ENCODE results near the gene CNTNAP5.

CNTNAP5 gene

GRCh38 chr2:124121760-124122275, 96.7 kb downstream of the CNTNAP5 start:
- ChIA-PET POLR2A (no interaction called here), CTCF (interaction anchor here (1.1 kb wide), 2 partner anchors 10 to 12 kb away, joined by 3 read pairs; no protein-coding TSS in a partner anchor)
- no peak for DNase-seq (ENCODE audit: extremely low spot score)
- TF ChIP-seq, protein P1, sequence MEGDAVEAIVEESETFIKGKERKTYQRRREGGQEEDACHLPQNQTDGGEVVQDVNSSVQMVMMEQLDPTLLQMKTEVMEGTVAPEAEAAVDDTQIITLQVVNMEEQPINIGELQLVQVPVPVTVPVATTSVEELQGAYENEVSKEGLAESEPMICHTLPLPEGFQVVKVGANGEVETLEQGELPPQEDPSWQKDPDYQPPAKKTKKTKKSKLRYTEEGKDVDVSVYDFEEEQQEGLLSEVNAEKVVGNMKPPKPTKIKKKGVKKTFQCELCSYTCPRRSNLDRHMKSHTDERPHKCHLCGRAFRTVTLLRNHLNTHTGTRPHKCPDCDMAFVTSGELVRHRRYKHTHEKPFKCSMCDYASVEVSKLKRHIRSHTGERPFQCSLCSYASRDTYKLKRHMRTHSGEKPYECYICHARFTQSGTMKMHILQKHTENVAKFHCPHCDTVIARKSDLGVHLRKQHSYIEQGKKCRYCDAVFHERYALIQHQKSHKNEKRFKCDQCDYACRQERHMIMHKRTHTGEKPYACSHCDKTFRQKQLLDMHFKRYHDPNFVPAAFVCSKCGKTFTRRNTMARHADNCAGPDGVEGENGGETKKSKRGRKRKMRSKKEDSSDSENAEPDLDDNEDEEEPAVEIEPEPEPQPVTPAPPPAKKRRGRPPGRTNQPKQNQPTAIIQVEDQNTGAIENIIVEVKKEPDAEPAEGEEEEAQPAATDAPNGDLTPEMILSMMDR (IDR thresholded peaks at IDR 0.05; ENCODE audit: control extremely low read depth, extremely low read depth, low read depth, missing control alignments): no peak

GRCh38 chr2:124122340-124122739, 97.3 kb downstream of the CNTNAP5 start:
- DNase-seq (ENCODE audit: extremely low spot score): no peak
- CTCF ChIA-PET: interaction anchor here (1.1 kb wide), 2 partner anchors 10 to 12 kb away, joined by 3 read pairs; no protein-coding TSS in a partner anchor
- POLR2A ChIA-PET: no interaction called here
- TF ChIP-seq, protein P1 (IDR thresholded peaks at IDR 0.05; ENCODE audit: control extremely low read depth, extremely low read depth, low read depth, missing control alignments): no peak

DNA sequence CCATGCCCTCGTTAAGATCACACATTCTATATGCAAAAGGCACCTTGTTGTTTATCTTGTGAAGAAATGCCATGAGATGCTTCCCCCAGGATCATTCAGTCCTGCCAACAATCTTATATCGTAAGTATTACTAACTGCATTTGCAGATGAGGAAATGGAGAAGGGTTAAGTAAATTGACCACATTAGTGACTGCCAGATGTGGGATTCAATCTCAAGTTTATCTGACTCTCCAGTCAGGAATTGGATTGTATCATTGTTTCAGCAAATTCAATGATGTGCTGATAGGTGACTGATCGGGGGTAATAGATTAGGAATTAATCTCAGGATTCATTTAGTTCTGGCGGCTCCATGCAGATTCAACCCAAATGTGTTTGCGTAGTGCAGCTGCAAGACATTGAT, 106.2 kb downstream of the CNTNAP5 start:
- ChIA-PET POLR2A (no interaction called here), CTCF (interaction anchor here (1.1 to 1.5 kb wide), 3 partner anchors 15 to 29 kb away, joined by 3 read pairs; no protein-coding TSS in a partner anchor)
- TF ChIP-seq, protein P1 (IDR thresholded peaks at IDR 0.05; ENCODE audit: control extremely low read depth, extremely low read depth, low read depth, missing control alignments): no peak
- DNase-seq (ENCODE audit: extremely low spot score): no peak

DNA sequence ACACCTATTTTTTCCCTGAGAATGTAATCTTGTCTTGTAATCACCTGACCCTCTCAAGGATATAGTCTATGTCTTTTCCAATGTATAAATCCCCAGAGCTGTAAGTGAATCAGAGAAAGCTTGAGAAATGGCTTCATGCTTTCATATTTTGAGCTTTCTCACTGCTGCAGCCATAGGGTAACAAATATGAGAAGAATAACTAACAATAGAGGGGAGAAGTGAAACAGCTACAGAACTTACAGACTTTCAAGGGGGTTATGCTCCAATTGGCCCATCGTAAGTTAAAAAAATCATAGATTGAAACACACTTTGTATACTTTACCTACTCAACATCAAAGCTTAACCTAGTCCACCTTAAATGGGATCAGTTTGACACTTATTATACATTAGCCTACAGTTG, 111.0 kb downstream of the CNTNAP5 start:
- ChIA-PET CTCF (no interaction called here), POLR2A (no interaction called here)
- no peak for DNase-seq (ENCODE audit: extremely low spot score)
- TF ChIP-seq, protein P1 (IDR thresholded peaks at IDR 0.05; ENCODE audit: control extremely low read depth, extremely low read depth, low read depth, missing control alignments): no peak

- CTCF ChIA-PET: no interaction called here
Measured at GRCh38 chr2:124138076-124138475, 113.0 kb downstream of the CNTNAP5 start.

DNA sequence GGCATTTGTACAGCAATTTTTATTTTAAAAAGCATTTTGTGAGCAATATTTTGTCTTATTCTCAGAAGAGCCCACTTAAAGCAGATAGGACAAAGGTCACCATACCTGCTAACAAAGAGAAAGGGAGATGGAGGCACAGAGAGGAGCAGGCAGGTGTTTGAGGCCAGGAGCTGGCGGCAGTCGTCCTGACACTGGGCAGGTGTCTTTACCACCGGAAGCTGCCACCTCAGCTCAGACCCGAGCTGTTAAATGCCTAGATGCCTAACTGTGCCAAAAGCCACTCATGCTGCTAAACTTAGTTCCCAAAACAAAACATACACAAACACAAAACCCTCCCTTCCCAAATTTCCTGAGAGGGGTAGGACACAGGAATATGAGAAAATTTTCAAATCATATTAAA, 120.9 kb downstream of the CNTNAP5 start:
- CTCF ChIA-PET: interaction anchor here (1.3 kb wide), 1 partner anchor 36 kb away, joined by 3 read pairs; no protein-coding TSS in a partner anchor

More at GRCh38 chr2:124138076-124138475, 113.0 kb downstream of the CNTNAP5 start:
- TF ChIP-seq, protein P1 (IDR thresholded peaks at IDR 0.05; ENCODE audit: control extremely low read depth, extremely low read depth, low read depth, missing control alignments): no peak
- DNase-seq (ENCODE audit: extremely low spot score): no peak
- POLR2A ChIA-PET: no interaction called here

More for the DNA sequence above, 120.9 kb downstream of the CNTNAP5 start:
- POLR2A ChIA-PET: no interaction called here
- no peak for DNase-seq (ENCODE audit: extremely low spot score)
- TF ChIP-seq, protein P1 (IDR thresholded peaks at IDR 0.05; ENCODE audit: control extremely low read depth, extremely low read depth, low read depth, missing control alignments): no peak

Data from GM10248 (cell line).